Liver (tissue), 9 donors: Measurements from ENCODE around the gene NOL4L. TPM values are rescaled to one million over a fixed set of nuclear protein-coding genes. Genes with fewer than 3 reads are reported as not detected.

Source experiments
- DNase-seq: peaks from one replicate; pipeline ENCODE4 v3.0.0-alpha.2; 2017; ENCODE audit warnings: low spot score
- H3K27ac ChIP-seq, 2 donors: one replicate each; pipeline ENCODE4 v1.7.0; 2013; ENCODE audit warnings: inconsistent platforms in 2 of 2, low read length in 2 of 2, control low read depth in 1 of 2, low read depth in 1 of 2, mild to moderate bottlenecking in 1 of 2
- H3K27me3 ChIP-seq, 4 donors: one replicate each; pipeline versions ENCODE4 v1.6.1 to v1.7.0; 2013; ENCODE audit warnings: low read length in 3 of 4, inconsistent platforms in 1 of 4, mild to moderate bottlenecking in 1 of 4, moderate library complexity in 1 of 4; ENCODE audit not compliant: control insufficient read depth in 4 of 4, insufficient read depth in 4 of 4
- H3K36me3 ChIP-seq, 4 donors: one replicate each; pipeline versions ENCODE4 v1.6.1 to v1.7.0; 2013; ENCODE audit warnings: low read length in 3 of 4, mild to moderate bottlenecking in 3 of 4, low read depth in 1 of 4, moderate library complexity in 1 of 4; ENCODE audit not compliant: control insufficient read depth in 4 of 4, insufficient read depth in 3 of 4
- H3K4me1 ChIP-seq, 4 donors: one replicate each; pipeline versions ENCODE4 v1.6.1 to v1.7.0; 2013; ENCODE audit warnings: low read length in 3 of 4, mild to moderate bottlenecking in 3 of 4, moderate library complexity in 1 of 4; ENCODE audit not compliant: control insufficient read depth in 4 of 4, insufficient read depth in 4 of 4
- H3K4me3 ChIP-seq, 3 donors: one replicate each; pipeline versions ENCODE4 v1.6.1 to v1.7.0; 2013; ENCODE audit warnings: low read length in 3 of 3, control low read depth in 1 of 3, low read depth in 1 of 3, mild to moderate bottlenecking in 1 of 3
- H3K9ac ChIP-seq, 2 donors: one replicate each; pipeline ENCODE4 v1.7.0; 2013; ENCODE audit warnings: low read length in 2 of 2, mild to moderate bottlenecking in 2 of 2, moderate library complexity in 2 of 2, control low read depth in 1 of 2, low read depth in 1 of 2
- H3K9me3 ChIP-seq, 4 donors: one replicate each; pipeline versions ENCODE4 v1.6.1 to v1.7.0; 2013; ENCODE audit warnings: low read length in 3 of 4; ENCODE audit not compliant: control insufficient read depth in 4 of 4
- ATF3 ChIP-seq: IDR thresholded peaks from 2 replicates; pipeline ENCODE4 v1.6.1; 2016; ENCODE audit warnings: antibody characterized with exemption
- EGR1 ChIP-seq, 2 donors: IDR thresholded peaks; 2 replicates each; pipeline ENCODE4 v1.6.1; 2016 to 2018; ENCODE audit warnings: antibody characterized with exemption in 2 of 2, low read depth in 2 of 2
- FOXA1 ChIP-seq: IDR thresholded peaks from 2 replicates; pipeline ENCODE4 v1.6.1; 2016; ENCODE audit warnings: antibody characterized with exemption
- FOXA2 ChIP-seq: IDR thresholded peaks from 2 replicates; pipeline ENCODE4 v1.6.1; 2016; ENCODE audit warnings: antibody characterized with exemption
- GABPA ChIP-seq, 2 donors: IDR thresholded peaks in 1 of 2; conservative IDR thresholded peaks in 1 of 2; 2 replicates each; pipeline ENCODE4 v1.6.1; 2016; ENCODE audit warnings: antibody characterized with exemption in 2 of 2, mild to moderate bottlenecking in 1 of 2, moderate library complexity in 1 of 2
- HNF4A ChIP-seq, 2 donors: conservative IDR thresholded peaks; 2 replicates each; pipeline ENCODE4 v1.6.1; 2016; ENCODE audit warnings: antibody characterized with exemption in 2 of 2, mild to moderate bottlenecking in 2 of 2
- HNF4G ChIP-seq: IDR thresholded peaks from 2 replicates; pipeline ENCODE4 v1.6.1; 2016; ENCODE audit warnings: antibody characterized with exemption
- JUND ChIP-seq, 2 donors: IDR thresholded peaks; 2 replicates each; pipeline ENCODE4 v1.6.1; 2016; ENCODE audit warnings: antibody characterized with exemption in 2 of 2
- NR2F2 ChIP-seq: IDR thresholded peaks from 2 replicates; pipeline ENCODE4 v1.6.1; 2016; ENCODE audit warnings: antibody characterized with exemption
- RAD21 ChIP-seq, 2 donors: IDR thresholded peaks; 2 replicates each; pipeline ENCODE4 v1.6.1; 2016; ENCODE audit warnings: antibody characterized with exemption in 2 of 2, mild to moderate bottlenecking in 2 of 2
- REST ChIP-seq: IDR thresholded peaks from 2 replicates; pipeline ENCODE4 v1.6.1; 2016; ENCODE audit warnings: antibody characterized with exemption, mild to moderate bottlenecking
- RXRA ChIP-seq, 2 donors: IDR thresholded peaks; 2 replicates each; pipeline ENCODE4 v1.6.1; 2017 to 2018; ENCODE audit warnings: antibody characterized with exemption in 2 of 2, mild to moderate bottlenecking in 1 of 2
- SP1 ChIP-seq: IDR thresholded peaks from 2 replicates; pipeline ENCODE4 v1.6.1; 2018; ENCODE audit warnings: antibody characterized with exemption, mild to moderate bottlenecking
- TAF1 ChIP-seq: conservative IDR thresholded peaks from 2 replicates; pipeline ENCODE4 v1.6.1; 2016; ENCODE audit warnings: antibody characterized with exemption, mild to moderate bottlenecking
- YY1 ChIP-seq: IDR thresholded peaks from 2 replicates; pipeline ENCODE4 v1.6.1; 2016; ENCODE audit warnings: antibody characterized with exemption, mild to moderate bottlenecking
- ZBTB33 ChIP-seq: IDR thresholded peaks from 2 replicates; pipeline ENCODE4 v1.6.1; 2016; ENCODE audit warnings: antibody characterized with exemption
- WGBS: extraction: QIAGEN DNeasy Blood & Tissue Kit; methylation state at CpG from one replicate; pipeline ENCODE4 v1.1.7; 2013; 5-methylcytosine and 5-hydroxymethylcytosine counted together
- polyA plus RNA-seq, 2 donors: library from polyadenylated mRNA; stranded (reverse) in 1 of 2; unstranded in 1 of 2; fragments of 200-250 nt in 1 of 2; fragments of >200 nt in 1 of 2; fragmentation: Nextera tagmentation in 1 of 2; extraction: Ambion mirVana in 1 of 2; gene quantifications; one replicate each; pipeline versions ENCODE4 v1.2.1 to v1.2.3, GENCODE V29; 2013 to 2015
- total RNA-seq, 2 donors: library from RNA; depleted of rRNA; stranded (reverse); fragments of >200 nt; gene quantifications; one replicate each; pipeline ENCODE4 v1.2.3, GENCODE V29; 2014
- TF ChIP-seq, protein P1 (sequence below): fragments of 150-350 bp; IDR thresholded peaks from 2 replicates; pipeline ENCODE4 v1.5.1; 2017; ENCODE audit warnings: improper control_type of control experiment, low read depth, low read length; ENCODE audit not compliant: missing input control
- TF ChIP-seq, protein P2 (sequence below): IDR thresholded peaks from 2 replicates; pipeline ENCODE4 v1.6.1; 2016; ENCODE audit warnings: antibody characterized with exemption
- donor health status: healthy.
- donor health status: healthy.
- donor health status: healthy.
- donor health status: healthy.
- donor health status: healthy.

The NOL4L gene
- total and polyA plus RNA-seq, 4 donors = 2.2 to 6.8 (median 4.3) TPM

DNA sequence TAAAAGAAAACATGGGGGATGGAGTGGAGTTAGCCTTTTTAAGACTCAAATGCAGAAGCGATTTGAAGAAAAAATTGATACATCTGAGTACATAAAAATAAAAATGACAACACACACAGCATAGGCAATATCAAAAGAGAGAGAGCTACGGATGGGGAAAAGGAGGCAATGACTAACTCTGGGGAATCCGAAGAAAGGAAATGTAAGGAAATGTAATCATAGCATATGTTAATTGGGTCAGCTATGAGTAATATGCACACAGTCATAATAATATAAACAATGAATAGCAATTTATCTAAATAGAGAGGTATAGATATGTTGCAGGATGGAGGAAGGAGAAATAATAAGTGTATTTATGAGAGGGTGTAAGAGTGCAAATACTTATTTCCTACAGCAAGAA lies 83.4 kb downstream of the NOL4L start:
- WGBS = 91% methylated on average over 3 of the region's 3 CpGs
- no peaks in the 10 kb centered on the region for H3K27me3 ChIP-seq
- H3K9me3 ChIP-seq = no peaks in the 10 kb centered on the region
- no peaks in the 10 kb centered on the region for H3K36me3 ChIP-seq
- TF ChIP-seq TAF1 = no peak
- TF ChIP-seq JUND (IDR thresholded peaks at IDR 0.05) = no peak
- no peak for TF ChIP-seq HNF4A (conservative IDR thresholded peaks at IDR 0.05)
- no peak for TF ChIP-seq HNF4G
- TF ChIP-seq, protein P1, sequence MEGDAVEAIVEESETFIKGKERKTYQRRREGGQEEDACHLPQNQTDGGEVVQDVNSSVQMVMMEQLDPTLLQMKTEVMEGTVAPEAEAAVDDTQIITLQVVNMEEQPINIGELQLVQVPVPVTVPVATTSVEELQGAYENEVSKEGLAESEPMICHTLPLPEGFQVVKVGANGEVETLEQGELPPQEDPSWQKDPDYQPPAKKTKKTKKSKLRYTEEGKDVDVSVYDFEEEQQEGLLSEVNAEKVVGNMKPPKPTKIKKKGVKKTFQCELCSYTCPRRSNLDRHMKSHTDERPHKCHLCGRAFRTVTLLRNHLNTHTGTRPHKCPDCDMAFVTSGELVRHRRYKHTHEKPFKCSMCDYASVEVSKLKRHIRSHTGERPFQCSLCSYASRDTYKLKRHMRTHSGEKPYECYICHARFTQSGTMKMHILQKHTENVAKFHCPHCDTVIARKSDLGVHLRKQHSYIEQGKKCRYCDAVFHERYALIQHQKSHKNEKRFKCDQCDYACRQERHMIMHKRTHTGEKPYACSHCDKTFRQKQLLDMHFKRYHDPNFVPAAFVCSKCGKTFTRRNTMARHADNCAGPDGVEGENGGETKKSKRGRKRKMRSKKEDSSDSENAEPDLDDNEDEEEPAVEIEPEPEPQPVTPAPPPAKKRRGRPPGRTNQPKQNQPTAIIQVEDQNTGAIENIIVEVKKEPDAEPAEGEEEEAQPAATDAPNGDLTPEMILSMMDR = no peak
- no peak for TF ChIP-seq RAD21 (IDR thresholded peaks at IDR 0.05)
- TF ChIP-seq YY1 = no peak
- no peak for TF ChIP-seq FOXA1
- TF ChIP-seq ATF3 = no peak
- TF ChIP-seq EGR1 (IDR thresholded peaks at IDR 0.05; ENCODE audit: low read depth in 2 of 2) = no peak
- TF ChIP-seq RXRA (IDR thresholded peaks at IDR 0.05) = no peak
- TF ChIP-seq FOXA2 = no peak
- TF ChIP-seq GABPA (IDR thresholded peaks at IDR 0.05 in 1 of 2, conservative IDR thresholded peaks at IDR 0.05 in 1 of 2) = no peak
- TF ChIP-seq ZBTB33 = no peak
- no peak for TF ChIP-seq SP1
- no peak for TF ChIP-seq REST
- TF ChIP-seq, protein P2, sequence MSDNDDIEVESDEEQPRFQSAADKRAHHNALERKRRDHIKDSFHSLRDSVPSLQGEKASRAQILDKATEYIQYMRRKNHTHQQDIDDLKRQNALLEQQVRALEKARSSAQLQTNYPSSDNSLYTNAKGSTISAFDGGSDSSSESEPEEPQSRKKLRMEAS = no peak
- no peak for TF ChIP-seq NR2F2
- DNase-seq = no peak
- no peak overlapping the region for H3K9ac ChIP-seq
- H3K4me3 ChIP-seq = no peak overlapping the region
- peaks cover 2 to 10% (median 4%) of the 10 kb centered on the region in 4 donors for H3K4me1 ChIP-seq
- H3K27ac ChIP-seq = no peak overlapping the region
